Fibroblast of peridontal ligament (primary cell): ENCODE results near the gene THOC5.
A peak's percentile ranks its signal among the peaks of the same experiment; 100 is the strongest.

Source experiments
- DNase-seq: peaks from one replicate; pipeline ENCODE4 v3.0.0-alpha.2; 2010; ENCODE audit errors: extremely low read depth

Gene THOC5

DNA sequence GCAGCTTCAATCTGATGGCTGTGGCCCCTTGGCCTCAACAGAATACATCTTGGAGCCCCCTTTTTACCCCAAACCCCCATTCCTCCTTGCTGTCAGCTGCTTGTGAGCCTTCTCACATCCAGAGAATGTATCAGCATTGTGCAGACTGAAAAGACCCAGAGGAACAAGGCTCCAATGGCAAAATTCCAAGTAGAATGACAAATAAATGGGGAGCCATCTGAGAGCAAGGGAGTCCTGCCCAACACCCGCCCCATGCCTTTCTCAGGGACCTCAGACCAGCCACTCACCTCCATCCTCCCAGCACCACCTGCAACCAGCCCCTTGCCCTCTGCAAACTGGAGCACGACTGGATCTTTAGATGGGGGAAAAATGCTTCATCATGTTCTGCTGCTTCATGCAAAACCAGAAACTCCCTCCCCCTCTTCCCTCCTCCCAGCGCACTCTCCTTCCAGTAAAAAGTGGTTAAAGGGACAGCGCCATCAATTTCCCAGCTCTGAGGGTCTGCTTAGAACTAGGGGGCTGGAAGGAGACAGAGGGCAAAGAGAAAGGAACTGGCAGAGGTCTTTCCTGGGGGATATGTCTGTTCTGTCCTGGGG, 75.7 kb downstream of the THOC5 start:
- DNase-seq, result no peak

DNA sequence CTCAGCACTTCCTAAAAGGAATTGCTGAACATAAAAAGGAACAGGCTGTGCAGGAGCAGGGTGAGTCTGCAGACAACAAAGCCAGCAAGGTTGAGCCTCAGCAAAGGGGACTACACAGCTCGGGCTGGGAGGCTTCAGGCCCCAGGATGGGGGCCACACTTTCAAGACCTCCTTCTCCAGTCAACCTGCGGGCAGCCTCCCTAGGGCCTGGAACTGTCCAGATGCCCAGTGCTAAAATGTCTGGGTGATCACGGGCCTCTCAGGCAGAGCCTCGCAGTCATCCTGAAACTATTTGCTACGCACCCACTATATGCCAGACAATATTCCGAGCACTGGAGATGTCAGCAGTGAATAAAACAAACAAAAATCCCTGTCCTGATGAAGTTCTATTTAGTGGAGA, 77.4 kb downstream of the THOC5 start:
- DNase-seq, result no peak

DNA sequence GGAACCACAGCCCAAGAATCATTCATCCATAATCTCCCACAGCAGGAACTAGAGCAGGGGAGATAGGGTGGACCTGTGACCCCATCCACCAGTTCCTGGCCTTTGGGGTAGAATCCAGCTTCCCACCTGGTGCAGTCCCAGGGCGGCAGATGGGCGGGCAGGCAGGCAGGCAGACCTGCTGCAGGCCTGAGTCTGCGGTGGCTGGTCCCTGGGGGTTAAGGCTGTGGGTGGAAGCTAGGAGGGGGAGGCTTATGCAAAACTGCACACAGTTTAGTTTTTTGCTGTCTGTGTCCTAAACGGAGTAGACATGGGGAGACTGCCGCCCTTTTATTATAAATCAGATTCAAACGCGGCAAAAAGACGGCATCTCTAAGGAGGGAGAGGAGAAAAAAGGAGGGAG, 78.0 kb downstream of the THOC5 start:
- no peak for DNase-seq

DNA sequence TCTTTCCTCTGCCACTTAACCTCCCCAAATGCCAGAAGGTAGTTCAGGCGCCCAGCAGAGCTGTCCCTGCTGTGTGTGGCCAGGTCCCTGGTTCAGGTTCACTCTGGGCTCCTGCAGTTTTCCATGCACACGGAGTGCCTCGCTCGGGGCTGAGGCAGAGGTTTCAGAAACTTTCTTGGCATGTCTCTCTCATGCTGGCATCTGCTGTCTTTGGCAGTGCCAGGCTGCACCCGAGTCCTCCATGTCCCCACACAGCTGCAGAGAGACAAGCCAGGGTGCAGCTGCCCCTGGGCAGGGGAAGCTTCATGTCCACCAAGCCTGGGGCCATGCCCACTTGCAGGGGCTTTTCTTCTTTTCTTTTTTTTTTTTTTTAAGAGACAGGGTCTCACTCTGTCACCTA, 80.6 kb downstream of the THOC5 start:
- no peak for DNase-seq

DNA sequence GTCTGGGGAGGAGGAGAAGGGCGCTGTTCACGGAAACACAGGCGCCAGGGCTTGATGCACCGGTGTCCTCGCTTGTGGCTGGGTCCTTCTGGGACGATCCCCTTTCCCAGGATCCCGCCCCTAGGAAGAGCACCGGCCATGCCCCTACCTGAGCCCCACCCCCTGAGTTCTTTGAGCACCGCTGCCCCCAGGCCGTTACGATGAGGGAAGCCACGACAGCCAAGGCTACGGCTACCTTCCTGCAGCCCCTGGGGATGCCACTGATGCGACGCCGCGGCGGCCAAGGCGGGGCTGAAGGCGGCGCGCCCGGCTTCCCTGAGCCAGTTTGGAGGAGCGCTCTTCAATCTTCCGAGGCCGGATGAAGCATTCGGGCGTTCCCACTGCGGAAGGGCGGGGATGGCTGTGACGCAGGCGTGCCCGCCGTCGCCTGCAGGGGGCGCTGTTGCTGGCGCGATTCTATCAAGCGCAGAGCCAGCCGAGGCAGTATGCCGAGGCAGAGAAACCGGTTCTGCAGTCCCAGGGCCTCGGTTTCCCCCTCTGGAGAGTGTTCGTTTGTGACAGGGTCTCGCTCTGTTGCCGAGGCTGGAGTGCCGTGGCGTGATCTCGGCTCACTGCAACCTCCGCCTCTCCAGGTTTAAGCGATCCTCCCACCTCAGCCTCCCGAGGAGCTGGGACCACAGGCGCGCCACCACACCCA, 83.2 kb downstream of the THOC5 start:
- no peak for DNase-seq

DNA sequence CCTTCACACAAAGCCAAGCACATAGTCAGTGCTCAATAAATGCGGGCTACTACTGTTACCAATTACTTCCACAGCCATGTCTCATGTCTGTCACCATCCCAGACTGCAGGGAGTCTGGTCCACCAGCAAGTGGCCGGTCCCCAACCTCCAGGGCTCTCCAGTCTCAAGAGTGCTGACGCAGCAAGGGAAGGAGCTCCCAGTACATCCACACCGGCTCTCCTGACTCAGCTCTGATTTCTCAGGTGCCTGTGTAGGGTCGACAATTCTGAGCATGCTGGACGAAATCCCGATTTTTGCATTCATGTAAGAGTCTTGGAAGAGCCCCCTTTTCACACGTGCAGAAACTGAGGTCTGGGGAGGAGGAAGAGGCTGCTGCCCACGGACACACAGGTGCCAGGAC, 83.8 kb downstream of the THOC5 start:
- no peak for DNase-seq

DNA sequence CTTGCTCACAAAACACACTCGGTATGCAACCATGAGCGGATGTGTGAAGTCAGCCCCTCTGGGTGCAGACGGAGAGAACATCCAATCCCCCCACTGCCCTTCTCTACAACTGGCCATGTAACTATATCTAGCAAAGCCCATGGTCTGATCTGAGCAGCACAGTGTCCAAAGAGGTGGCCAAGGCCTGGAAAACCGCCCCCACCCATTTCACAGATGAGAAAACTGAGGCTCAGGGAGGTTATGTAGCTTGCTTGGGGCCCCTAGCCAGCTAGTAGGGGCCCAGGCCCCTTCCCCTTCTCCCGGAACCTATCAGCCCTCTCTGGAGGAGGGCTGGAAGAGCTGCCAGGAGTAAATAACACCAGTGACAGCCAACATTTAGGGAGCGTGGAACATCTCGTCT, 89.0 kb downstream of the THOC5 start:
- DNase-seq, result no peak

DNA sequence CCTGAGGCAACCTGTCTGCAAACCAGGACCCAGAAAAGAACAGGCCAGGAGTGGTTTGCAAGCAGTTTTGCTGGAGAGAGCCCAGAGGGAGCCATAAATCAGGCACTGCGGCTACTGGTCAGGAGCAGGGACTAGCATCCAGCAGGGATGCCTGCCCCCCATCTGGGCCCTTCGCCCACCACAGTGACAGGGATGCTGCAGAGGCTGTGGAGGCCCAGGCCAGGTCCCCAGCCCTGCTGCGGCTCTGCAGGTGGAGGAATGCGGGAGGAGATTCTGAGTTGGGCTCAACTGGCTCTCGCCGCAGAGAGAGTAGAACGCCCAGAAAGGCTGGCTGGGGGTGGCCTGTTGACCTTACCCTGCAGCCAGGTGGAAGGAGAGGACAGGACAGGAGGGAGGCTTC, 89.9 kb downstream of the THOC5 start:
- no peak for DNase-seq

DNA sequence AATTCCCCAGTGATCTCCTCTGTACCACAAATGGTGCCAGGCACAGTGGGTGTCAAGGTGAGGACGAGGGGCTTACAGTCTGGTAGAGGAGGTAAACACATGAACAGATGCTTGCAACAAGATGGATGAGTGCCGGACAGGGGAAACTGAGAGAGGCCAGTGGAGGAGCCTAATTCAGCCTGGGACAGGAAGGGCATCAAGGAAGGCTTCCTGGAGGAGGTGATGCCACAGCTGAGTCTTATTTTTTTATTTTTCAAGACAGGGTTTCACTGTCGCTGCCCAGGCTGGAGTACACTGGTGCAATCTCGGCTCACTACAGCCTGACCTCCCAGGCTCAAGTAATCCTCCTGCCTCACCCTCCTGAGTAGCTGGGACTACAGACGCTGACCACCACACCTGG, 92.3 kb downstream of the THOC5 start:
- DNase-seq, result no peak

DNA sequence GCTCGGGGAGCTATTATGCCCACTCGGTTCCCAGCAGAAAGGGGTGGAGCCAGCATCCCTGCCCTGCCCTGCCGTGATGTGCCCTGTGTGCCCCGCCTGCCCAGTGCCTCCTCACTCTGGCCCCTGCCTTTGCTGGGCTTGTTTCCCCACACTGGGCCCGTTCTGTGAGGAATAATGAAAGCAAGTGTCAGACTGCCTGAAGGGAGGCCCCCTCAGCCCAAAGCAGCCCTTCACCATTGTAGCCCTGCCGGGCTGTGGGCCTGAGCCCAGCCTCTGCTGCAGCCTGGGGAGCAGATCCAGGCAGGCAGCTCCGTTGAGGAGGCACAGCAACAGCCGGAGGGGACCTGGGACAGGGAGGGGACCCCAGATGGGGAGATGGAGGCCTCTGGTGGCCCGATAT, 93.8 kb downstream of the THOC5 start:
- no peak for DNase-seq

DNA sequence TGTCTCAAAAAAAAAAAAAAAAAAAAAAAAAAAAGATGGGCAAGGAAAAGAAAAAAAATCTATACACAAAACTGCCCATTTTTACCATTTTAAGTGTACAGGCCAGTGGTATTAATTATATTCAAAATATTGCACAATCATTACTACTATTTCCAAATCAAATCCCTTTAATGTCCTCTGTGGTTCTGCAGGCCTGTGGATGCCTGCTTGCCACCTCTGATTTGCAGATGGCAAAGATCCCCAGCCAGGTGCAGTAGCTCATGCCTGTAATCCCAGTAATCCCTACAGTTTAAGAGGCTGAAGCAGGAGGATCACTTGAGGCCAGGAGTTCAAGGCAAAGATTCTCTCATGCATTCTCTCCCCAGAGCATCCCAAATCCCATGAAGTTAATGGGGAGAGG, 95.0 kb downstream of the THOC5 start:
- DNase-seq, result no peak

DNA sequence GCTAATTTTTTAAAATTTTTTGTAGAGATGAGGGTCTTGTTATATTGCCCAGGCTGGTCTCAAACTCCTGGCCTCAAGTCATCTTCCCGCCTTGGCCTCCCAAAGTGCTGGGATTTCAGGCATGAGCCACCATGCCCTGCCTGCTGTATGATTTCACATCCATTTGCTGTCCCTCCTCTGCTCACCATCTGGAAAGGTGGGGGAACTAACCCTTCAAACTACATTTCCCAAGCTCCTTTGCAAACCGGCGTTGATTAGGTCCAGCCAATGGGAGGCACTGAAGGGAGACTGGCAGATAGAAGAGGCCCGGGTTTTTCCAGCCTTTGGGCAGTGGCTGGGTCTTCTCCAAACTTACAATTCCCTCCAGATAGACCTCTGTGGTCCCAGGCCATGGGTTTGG, 95.8 kb downstream of the THOC5 start:
- DNase-seq, result peak; percentile 17

DNA sequence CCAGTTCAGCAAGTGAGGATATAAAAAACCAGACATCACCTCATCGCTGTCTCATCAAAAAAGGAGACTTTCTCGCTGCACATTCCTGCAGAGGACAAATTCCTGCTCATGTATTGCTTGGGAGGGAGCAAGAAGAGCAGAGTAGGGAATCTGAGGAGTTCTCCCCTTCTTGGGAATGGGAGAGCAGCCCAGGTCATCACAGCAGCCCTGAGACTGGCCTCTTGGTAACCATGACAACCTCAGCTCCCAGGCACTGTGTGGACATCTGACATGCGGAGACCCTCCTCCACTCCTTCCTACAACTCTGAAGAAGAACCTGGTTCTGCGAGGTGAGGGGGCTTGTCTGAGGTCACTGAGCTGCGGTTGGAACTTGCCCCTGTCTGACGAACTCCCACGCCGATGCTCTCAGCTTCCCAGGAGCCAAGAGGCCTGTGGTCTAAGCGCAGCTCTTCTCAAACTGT, 97.3 kb downstream of the THOC5 start:
- DNase-seq, result no peak
